ENCODE data around the gene OGG1.

The OGG1 gene

DNA sequence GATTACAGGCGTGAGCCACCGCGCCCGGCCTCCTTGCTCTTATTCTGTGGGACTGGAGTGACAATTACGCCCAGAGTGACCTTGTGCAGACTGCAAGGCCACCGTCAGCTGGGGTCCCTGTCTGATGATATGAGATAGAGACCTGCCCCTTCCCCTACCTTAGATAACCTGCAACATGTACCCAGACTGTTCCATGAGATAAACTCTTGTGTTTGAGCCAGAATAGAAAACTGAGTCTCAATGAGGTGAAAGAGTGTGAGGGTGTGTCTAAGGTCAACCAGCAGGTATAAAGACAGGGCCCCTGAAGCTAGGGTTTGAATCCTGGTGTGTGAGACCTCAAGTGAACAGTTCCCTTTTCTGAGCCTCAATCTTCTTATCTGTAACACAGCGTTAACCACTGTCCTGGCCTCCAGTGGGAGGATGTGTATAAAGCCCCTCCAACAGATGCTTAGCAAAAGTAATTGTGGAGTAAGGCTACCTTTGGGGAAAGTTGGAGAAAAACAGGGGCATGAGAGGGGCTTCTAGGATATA lies 36.5 kb downstream of the OGG1 start:
- no peak for DNase-seq (ENCODE audit: low read depth)

DNA sequence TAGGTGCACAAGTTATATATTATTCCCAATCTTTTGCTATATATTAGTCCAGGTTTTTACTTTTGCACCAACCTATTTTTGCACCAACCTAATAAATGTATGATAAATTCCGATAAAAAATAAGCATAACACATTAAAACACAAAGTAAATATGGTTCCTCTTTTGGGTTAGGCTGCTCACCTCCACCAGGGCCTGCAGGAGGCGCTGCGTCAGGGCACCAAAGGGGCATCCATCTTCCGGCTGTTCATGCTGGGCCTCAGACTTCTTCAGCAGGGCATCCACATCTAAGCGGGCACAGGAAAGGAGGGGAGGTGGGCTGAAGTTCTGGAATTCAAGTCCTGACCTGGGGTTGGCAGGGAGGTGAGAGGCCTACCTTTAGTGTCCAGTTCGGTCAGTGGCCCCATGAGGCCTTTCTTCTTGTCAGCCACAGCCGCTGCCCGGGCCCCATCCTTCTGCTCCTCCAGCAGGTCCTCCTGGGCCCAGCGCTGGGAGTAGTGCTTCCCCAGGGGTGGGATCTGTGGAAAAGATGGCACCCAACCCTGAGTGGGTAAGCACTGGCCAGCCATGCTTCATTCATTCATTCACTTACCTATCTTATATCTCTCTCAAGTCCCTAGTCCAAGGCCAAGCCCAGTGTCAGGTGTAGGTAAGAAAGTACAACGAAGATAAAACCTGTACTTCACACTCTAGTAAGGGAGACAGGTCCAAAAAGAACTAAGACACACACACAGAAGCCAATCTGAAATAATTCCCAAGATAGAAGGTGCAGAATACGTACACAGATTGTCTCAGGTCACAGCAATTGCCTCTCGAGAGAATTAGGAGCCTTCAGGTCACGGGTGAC lies 37.3 kb downstream of the OGG1 start:
- DNase-seq (ENCODE audit: low read depth): no peak

DNA sequence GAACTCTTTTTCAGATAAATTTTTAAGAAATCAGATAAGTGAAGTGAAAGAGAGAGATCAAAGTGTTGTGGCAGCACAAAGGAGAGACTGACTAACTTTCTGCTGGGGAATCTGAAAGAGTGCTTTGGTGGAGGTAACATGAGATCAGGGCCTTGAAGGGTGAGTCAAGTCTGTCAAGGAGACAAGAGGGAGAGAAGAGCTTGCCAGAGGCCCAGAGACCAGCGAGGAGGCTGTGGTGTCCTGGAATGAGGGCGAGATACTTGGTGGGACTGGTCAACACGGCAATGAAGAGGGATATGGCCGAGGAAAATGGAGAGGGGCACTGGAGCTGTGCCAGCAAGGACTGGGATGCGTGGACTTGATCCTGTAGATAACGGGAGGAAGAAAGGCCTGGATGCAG lies 38.0 kb downstream of the OGG1 start:
- DNase-seq (ENCODE audit: low read depth): no peak

DNA sequence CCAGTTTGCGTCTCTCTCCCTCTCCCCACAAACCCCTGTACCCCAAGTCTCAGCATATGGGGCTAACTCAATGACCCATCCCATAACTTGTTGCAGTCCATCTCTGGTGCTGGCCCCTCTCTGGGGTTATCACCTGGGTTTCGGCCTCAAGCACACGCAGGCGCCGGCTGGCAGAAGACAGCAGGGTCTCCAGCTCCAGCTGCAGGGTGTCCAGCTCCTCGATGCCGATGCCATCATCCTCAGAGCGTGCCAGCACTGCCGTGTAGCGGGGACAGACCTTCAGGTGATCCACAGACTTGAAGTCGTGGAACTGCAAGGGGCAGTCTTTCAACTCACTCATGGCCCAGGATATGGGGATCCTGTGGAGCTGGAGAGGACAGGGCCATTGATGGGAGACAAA lies 41.4 kb downstream of the OGG1 start:
- DNase-seq (ENCODE audit: low read depth): no peak

DNA sequence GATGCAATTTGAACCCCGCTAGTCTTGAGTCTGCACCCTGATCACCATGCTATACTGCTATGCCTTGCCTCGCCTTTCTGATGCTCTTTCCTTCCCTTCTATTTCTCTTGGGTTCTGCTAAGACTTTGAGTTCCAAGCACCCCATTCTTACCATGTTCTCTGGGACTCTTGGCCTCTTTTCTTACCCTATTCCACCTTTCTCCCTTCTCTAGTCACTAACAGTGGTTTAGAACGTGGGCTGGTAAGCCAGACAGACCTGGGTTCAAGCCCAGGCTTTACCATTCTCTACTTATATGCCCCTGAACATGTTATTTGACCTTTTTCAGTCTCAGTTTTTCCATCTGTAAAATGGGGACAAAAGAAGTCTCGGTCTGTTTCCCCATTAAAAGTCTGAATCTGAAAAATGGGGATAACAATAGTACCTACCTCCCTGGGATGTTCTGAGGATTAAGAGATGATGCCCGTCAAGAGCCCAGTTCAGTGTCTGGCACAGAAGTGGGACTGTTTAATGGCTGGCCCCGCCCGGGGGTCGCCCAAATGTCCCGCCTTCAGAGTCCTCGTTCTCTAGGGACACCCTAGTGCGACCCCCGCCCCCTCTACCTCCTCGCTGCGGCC lies 42.1 kb downstream of the OGG1 start:
- DNase-seq (ENCODE audit: low read depth): no peak

DNA sequence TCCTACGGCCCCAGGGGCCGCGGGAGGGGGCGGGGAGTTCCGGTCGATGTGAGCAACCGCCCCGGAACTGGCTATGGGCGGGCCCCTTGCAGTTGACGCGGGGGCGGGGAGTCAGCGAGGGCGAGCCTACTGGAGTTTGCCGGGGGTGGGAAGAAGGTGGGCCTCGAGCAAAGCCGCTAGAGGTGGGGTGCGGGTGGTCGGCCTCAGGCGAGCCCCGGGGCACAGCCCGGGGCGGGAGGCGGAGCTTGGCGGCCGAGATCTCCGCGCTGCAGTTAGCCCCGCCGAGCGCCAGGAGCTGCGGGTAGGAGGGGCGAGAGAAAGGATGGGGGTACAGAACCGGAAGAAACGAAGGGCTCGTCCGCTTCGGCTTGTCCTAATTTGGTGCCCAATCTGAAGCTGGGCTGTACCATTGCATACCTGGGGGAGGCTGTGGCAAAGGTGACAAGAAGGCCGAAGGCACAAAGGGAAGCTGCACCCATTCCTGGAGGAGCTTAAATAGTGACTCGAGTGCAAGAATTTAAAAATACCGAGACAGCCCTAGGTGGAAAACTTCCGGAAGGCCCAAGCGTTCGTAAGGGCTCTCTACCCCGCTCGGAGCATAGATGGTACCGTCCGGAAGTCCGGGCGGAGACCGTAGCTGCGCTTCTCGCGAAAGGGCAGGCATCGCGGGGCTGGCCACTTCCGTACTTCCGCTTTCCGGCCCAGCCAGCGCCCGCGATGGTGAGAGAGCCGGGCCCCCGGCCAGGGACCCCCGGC lies 42.8 kb downstream of the OGG1 start, which contains the start of the genes ARPC4 and TADA3:
ARPC4 (plus strand) TSS at position 678 of the 756 bp plus-strand sequence; CDS start at position 718, 40 bp downstream.
TADA3 (minus strand) TSS at position 69 of the 756 bp plus-strand sequence. CDS start 1,007 bp downstream, outside the sequence.
- peak; percentile 96 for DNase-seq (ENCODE audit: low read depth)

DNA sequence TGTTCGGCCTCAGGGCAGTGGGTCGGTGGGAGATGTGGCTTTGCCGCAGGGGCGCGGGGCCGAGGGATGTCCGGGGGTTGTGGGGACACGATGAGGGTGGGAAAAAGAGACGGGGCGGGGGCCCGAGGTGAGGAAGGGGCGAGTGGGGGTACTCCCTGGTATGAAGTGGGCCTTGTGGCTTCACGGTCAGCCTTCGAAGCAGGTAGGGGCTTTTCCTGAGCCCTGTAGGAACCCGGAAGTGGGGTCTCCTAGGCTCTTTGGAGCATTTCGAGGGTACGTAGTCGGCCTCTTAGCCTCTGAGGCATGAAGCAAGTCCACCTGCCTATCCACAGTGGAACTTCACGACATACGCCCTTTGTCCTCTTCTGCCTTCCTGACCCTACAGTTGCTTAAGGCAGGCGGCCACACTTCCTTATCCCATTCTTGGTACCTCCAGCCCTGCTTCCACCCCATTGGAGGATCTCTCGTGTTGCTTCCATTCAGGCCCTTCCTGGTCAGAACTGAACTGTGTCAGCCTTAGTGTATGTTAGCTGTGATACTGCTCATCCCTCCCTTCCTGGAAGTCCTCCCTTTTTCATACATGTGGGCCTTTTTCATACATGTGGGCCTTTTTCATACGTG lies 43.5 kb downstream of the OGG1 start:
- DNase-seq (ENCODE audit: low read depth): peak; percentile 56

DNA sequence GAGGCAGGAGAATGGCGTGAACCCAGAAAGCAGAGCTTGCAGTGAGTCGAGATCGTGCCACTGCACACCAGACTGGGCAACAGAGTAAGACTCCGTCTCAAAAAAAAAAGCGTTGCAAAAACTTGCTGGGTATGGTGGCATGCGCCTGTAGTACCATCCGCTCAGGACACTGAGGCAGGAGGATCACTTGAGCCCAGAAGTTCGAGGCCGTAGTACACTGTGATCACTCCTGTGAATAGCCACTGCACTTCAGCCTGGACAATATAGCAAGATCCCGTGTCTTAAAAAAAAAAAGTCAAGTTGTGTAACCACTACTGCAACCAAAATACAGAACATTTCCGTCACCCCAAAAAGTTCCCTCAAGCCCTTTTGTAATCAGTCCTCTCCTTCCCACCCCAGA lies 44.6 kb downstream of the OGG1 start:
- DNase-seq (ENCODE audit: low read depth): no peak

DNA sequence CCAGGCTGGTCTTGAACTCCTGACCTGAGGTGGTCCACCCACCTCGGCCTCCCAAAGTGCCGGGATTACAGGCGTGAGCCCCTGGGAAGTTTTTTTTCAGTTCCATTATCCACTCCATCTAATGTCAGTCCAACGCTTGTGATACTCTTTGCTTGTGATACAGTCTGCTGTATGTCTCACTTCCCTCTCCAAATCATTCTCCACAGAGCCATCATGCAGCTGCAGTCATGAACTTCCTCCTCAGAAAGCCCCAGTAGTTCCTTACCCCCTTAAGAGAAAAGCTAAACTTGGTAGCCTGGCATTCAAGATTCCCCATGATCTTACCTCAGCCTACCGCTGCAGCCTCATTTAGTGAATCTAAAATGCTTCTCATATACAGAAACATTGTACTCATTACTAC lies 45.5 kb downstream of the OGG1 start:
- no peak for DNase-seq (ENCODE audit: low read depth)

DNA sequence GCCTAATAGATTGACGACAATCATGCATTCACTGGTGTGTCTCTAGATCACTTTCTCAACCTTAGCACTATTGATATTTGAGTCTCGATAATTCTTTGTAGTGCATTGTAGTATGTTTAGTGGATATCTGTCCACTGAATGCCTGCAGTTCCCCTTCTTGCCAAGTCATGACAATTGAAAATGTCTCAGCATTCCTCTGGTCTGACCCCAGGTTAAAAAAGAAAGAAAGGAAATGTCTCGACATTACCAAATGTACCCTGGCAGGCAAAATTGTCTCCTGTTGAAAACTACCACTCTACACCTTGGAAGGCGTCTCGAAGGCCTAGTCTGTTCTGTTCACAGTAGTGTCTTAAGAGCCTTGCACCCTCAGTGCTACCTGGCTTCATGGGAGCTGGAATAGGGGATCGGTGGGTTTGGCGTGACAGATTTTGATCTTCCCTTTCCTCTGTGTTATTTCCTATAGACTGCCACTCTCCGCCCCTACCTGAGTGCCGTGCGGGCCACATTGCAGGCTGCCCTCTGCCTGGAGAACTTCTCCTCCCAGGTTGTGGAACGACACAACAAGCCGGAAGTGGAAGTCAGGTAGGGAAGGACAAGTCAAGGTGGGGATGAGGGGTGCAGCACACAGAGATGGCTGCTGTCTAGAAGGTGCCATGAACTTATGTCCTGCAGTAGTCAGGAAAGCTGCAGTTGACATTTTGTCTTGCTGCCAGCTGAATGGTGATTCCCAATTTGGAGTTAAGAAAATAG lies 47.6 kb downstream of the OGG1 start:
- no peak for DNase-seq (ENCODE audit: low read depth)

DNA sequence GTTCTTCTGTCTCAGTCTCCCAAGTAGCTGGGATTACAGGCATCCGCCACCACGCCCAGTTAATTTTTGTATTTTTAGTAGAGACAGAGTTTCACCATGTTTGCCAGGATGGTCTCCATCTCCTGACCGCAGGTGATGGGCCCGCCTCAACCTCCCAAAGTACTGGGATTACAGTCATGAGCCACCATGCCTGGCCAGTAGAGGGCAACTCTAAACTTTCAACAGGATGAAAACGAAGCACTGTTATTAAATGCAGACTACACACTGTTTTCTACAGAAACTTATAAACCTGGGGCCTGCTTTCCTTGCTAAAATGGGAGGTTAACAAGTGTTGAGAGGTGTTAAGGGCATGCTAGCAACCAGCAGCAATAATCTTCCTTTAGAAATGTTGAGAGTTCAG lies 50.8 kb downstream of the OGG1 start:
- no peak for DNase-seq (ENCODE audit: low read depth)

DNA sequence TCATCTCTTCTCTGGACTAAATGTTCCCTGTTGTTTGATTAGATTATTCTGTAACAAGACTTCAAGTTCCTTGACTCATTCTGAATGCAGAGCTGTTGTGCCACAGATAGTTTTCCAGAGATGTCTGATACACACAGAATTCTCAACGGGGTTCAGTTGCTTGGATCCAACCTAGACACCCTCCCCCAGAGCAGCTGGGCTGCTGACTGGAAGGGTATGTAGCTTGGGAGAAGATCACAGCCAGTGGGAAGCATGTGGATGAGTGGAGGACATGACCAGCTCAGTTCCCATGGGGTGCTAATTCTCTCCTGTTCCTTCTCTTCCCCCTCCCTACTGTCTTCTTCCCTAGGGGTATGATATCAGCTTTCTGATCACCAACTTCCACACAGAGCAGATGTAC lies 53.7 kb downstream of the OGG1 start:
- no peak for DNase-seq (ENCODE audit: low read depth)

DNA sequence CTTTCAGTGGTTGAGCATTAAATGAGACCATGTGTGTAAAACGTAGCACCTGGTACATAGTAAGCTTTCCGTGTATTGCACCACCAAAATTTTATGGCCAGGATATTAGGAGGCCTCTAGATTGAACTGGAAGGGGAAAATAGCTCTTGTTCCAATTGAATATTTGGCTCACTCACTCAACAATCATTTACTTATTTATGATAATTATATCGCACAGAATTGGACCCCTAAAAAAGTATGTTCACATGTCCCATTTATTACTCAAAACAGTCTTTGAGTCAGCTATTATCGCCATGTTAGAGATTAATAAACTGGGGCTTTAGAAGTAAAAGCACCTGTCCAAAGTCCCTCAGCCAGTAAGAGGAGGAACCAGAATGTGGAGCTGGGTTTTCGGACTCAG lies 55.2 kb downstream of the OGG1 start:
- no peak for DNase-seq (ENCODE audit: low read depth)

DNA sequence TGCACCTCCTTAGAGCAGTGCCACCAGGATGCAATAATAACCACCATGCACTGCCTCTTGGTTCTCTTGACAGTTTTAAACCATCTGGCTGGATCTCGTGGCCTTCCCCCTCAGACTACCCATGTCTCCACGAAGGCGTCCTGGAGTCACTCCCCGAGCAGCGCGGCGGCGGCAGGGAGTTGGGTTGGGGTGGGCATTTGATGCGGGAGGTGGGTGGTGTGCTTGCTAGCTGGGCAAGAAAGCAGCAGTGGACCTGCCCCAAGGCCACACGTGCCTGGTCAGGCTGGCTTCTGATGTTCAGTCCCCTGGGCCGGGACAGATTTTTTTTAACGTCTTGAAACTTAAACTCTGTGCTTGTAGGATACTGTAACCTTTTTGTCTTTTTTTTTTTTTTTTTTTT lies 56.4 kb downstream of the OGG1 start:
- no peak for DNase-seq (ENCODE audit: low read depth)
